PC-3 (cell line): ENCODE results near the gene NINL.
"Not testable (repeated sequence)": the region's sequence is repeated elsewhere in the genome, so short reads cannot be mapped to it uniquely, and the experiment has no call there.

Experiments
- CTCF ChIP-seq: fragments of 300-600 bp; sonication (generic); conservative IDR thresholded peaks from 2 replicates; pipeline ENCODE4 v1.5.1; 2017; ENCODE audit warnings: antibody characterized with exemption, low read depth, mild to moderate bottlenecking, low read length
- EZH2 ChIP-seq: fragments of 300-600 bp; sonication (generic); IDR thresholded peaks from one replicate; pipeline ENCODE4 v1.6.1; 2017; ENCODE audit warnings: antibody characterized with exemption, mild to moderate bottlenecking, low read length; ENCODE audit not compliant: unreplicated experiment
- EZH2phosphoT487 ChIP-seq: fragments of 300-600 bp; sonication (generic); IDR thresholded peaks from 2 replicates; pipeline ENCODE4 v1.6.1; 2018; ENCODE audit warnings: mild to moderate bottlenecking, antibody characterized with exemption, low read length, borderline replicate concordance

DNA sequence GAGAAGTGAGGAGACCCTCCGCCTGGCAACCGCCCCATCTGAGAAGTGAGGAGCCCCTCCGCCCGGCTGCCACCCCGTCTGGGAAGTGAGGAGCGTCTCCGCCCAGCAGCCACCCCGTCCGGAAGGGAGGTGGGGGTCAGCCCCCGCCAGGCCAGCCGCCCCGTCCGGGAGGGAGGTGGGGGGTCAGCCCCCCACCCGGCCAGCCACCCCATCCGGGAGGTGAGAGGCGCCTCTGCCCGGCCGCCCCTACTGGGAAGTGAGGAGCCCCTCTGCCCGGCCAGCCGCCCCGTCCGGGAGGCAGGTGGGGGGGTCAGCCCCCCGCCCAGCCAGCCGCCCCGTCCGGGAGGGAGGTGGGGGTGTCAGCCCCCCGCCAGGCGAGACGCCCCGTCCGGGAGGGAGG, 23.6 kb downstream of the NINL start:
- TF ChIP-seq CTCF, EZH2, EZH2phosphoT487: not testable (repeated sequence)
